NCI-H2196 (cell line): Measurements from ENCODE around the gene CDC37L1.

Source experiments
- DNase-seq: peaks from one replicate; lab custom pipeline; 2025; ENCODE audit not compliant: unreplicated experiment; lab: John Stamatoyannopoulos, UW

CDC37L1 gene

GRCh38 chr9:4667681-4668080 lies 11.7 kb upstream of the CDC37L1 start:
- DNase-seq: no peak

GRCh38 chr9:4668604-4669003 lies 10.8 kb upstream of the CDC37L1 start:
- no peak for DNase-seq

GRCh38 chr9:4669890-4670289 lies 9.5 kb upstream of the CDC37L1 start:
- no peak for DNase-seq

GRCh38 chr9:4670591-4670990 lies 8.8 kb upstream of the CDC37L1 start:
- DNase-seq: no peak

- DNase-seq: no peak
Measured at GRCh38 chr9:4671737-4672136, 7.6 kb upstream of the CDC37L1 start.

GRCh38 chr9:4674783-4675182 lies 4.6 kb upstream of the CDC37L1 start:
- DNase-seq: no peak

- DNase-seq: no peak
Measured at GRCh38 chr9:4677392-4677791, 2.0 kb upstream of the CDC37L1 start.

GRCh38 chr9:4678679-4679267 lies 596 bp upstream of the CDC37L1 start:
- peak; percentile 67 for DNase-seq

GRCh38 chr9:4680173-4680525 lies 780 bp downstream of the CDC37L1 start:
- no peak for DNase-seq

GRCh38 chr9:4680750-4681149 lies 1.4 kb downstream of the CDC37L1 start:
- no peak for DNase-seq

- no peak for DNase-seq
Measured at GRCh38 chr9:4684820-4685219, 5.5 kb downstream of the CDC37L1 start.

GRCh38 chr9:4686112-4686511 lies 6.7 kb downstream of the CDC37L1 start:
- no peak for DNase-seq

- no peak for DNase-seq
Measured at GRCh38 chr9:4686584-4686983, 7.2 kb downstream of the CDC37L1 start.

- DNase-seq: no peak
Measured at GRCh38 chr9:4689021-4689420, 9.7 kb downstream of the CDC37L1 start.

- no peak for DNase-seq
Measured at GRCh38 chr9:4689687-4690104, 10.3 kb downstream of the CDC37L1 start.

GRCh38 chr9:4690144-4690543 lies 10.8 kb downstream of the CDC37L1 start:
- no peak for DNase-seq

GRCh38 chr9:4691795-4692194 lies 12.4 kb downstream of the CDC37L1 start:
- no peak for DNase-seq

- no peak for DNase-seq
Measured at GRCh38 chr9:4700091-4700490, 20.7 kb downstream of the CDC37L1 start.

- DNase-seq: no peak
Measured at GRCh38 chr9:4700932-4701331, 21.6 kb downstream of the CDC37L1 start.

GRCh38 chr9:4701526-4701925 lies 22.2 kb downstream of the CDC37L1 start:
- DNase-seq: no peak

- DNase-seq: no peak
Measured at GRCh38 chr9:4704129-4704528, 24.8 kb downstream of the CDC37L1 start.

GRCh38 chr9:4706021-4706420 lies 26.7 kb downstream of the CDC37L1 start:
- DNase-seq: no peak

- DNase-seq: no peak
Measured at GRCh38 chr9:4706971-4707622, 27.7 kb downstream of the CDC37L1 start.
